Measurements from ENCODE around the gene ZNF827.

ZNF827 gene

DNA sequence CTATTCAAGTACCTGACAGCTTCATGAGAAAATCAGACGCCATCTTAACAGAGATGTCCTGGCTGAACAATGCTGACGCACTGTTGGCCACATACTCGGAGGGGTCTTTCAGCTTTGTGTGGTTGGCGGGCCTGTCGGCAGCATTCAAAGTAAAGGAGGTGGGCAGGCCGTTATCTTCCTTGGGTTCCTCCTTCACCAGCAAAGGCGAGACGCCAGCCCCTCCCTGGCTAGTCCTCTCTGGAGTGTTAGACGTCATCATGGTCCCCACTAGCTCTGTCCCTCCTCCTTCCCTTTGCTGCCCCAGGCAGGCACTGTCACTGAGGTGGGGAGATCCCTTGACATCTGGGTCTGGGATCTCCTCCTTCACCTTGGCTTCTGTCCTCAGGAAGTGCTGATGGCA is 53.0 kb downstream of the ZNF827 start:
- FAIRE-seq: no peak

- FAIRE-seq: no peak
Measured at GRCh38 chr4:145884775-145885174, 53.8 kb downstream of the ZNF827 start.

DNA sequence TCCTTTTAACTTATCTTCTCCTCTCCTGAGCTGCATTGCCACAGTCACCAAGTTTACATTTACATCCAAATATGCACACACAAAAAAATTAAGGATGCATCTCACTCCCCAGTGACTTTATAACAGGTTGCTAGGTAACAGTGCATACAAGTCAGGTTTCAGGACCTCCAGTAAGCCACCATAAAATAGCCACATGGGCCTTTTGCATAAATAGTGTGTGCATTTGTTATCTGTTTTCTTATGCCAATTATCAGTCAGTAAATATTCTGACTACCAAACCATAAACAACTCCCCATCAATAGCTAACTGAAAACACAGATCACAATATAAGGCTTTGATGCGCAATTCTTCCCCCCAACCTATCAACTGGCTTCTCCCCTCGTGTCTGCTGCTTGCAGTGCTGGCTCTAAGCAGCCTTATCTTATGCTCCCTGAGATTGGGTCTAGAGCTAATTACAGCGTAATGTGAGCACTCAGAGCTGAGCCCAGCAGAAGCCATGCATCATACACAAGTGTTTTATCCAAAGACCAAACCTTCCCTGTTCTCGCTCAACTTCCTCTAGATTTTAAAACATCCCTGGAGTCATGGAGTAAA is 55.4 kb downstream of the ZNF827 start:
- FAIRE-seq: no peak

DNA sequence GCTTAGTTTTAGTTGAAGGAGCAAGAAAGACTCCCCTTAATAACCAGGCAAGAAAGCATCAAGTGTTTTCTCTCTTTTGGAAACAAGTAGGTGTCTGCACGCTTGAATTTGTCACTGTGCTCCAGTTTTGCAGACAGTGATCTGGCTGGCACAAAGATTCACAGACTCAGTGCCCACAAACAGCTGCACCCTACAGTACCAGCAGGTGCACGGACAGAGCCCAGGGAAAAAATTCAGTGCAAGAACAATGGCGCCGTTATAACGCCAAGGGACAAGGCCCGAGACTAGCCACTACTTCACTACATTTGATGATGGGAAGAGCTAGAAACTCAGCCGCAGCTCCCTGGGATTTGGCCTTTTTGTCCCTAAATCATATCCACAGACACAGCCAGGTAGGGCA is 56.0 kb downstream of the ZNF827 start:
- no peak for FAIRE-seq

GRCh38 chr4:145881989-145882388 is 56.6 kb downstream of the ZNF827 start:
- FAIRE-seq: no peak

DNA sequence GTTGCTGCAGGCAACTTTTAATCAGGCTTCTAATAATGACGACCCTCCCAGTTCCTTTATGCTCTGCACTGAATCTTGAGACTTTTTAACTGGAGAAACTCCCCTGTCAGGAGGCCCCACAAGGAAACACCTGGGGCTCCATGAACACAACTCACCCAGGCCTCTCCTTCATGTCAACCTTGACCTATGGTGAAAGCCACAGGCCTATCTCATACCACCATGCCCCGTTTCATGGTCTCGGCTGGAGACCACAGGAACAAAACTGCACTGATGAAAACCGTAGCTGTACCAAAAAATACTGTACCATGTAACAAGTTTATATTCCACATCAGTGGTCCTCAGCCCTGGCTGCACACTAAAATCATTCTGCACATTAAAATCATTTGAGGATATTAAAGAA is 57.0 kb downstream of the ZNF827 start:
- no peak for FAIRE-seq

GRCh38 chr4:145880355-145880960 is 58.2 kb downstream of the ZNF827 start:
- no peak for FAIRE-seq

DNA sequence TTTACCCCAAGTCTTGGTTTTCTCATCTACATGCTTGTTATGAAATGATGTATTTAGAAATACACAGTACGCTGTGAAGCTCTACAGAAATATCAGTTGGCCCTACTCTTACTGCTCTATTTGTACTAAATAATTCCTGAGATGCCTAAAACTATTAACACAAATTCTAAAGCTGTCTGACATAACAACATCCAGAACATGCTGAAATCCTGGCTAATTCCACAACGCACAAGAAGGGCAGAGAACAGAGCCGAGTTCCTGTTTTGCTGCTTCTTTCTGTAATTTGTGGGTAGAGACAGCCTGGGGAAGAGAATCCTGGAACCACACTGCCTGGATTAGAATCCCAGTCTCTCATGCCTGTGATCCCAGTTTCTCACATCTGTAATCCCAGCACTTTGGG is 59.0 kb downstream of the ZNF827 start:
- FAIRE-seq: no peak

DNA sequence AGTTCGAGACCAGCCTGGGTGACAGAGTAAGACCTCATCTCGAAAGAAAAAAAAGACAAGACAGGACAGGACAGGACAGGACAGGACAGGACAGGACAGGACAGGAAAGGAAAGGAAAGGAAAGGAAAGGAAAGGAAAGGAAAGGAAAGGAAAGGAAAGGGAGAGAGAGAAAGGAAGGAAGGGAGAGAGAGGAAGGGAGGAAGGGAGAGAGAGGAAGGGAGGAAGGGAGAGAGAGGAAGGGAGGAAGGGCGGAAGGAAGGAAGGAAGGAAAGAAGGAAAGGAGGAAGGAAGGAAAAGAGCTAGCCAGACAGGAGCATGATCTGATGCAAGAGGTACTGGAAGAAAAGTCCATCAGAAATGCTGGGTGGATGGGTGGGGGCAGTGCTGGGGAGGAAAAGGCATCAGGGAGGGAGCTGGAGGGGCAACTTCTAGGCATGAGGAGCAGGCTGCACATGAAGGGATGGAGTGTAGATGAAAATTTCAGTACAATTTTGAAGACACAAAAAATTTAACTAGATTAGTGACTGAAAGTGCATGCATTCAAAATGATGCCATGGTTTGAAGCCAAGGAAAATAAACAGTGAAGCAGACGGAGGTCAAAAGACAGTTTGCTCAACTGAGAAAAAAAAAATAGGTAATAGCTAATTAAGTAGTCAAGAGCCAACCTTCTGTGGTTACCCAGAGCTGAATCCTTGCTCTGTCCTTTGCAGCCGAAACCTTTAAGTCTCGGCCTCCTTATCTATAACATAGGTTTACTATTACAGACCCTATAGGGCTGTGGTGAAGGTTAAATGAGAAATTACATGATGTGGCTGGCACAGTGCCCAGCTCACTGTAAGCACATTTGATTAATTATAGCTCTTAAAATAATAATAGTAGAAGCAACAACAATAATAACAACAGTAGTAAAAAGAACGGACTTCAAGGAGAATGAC is 59.9 kb downstream of the ZNF827 start:
- no peak for FAIRE-seq

- no peak for FAIRE-seq
Measured at GRCh38 chr4:145876531-145877180, 62.0 kb downstream of the ZNF827 start.

DNA sequence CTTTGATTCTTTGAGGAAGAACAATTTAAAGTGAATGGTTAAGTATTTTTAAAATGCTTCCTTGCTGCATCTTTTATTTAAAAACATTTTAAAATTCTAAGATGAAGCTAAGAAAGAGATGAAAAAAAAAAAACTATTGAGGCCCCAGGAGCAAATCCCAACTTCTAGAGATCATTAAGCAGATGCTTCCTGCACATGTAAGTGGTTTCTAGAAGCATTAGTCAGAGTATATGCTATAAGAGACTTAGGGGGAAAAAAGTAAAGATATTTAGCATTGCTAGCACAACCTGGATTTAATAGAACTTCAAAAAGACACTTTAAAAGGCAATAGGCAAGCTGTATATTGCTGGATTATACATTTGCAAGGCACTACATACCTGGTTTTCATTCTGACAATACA is 64.7 kb downstream of the ZNF827 start:
- FAIRE-seq: no peak

DNA sequence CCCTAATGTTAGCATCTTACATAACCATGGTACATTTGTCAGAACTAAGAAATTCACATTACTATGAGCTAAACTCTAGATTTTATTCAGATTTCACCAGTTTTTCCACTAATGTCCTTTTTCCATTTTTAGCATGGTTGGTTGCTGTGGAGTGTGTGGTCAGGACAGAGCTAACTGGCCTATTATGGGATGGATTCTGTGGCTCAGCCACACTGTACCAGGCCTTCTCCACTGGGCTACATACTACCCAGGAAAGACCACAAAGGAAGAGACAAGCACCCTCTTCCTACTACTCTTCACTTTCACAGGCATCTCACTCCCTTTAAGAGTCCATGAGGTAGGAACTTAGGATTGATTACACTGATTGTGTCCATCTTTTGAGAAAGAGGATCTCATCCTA is 67.4 kb downstream of the ZNF827 start:
- FAIRE-seq: no peak

DNA sequence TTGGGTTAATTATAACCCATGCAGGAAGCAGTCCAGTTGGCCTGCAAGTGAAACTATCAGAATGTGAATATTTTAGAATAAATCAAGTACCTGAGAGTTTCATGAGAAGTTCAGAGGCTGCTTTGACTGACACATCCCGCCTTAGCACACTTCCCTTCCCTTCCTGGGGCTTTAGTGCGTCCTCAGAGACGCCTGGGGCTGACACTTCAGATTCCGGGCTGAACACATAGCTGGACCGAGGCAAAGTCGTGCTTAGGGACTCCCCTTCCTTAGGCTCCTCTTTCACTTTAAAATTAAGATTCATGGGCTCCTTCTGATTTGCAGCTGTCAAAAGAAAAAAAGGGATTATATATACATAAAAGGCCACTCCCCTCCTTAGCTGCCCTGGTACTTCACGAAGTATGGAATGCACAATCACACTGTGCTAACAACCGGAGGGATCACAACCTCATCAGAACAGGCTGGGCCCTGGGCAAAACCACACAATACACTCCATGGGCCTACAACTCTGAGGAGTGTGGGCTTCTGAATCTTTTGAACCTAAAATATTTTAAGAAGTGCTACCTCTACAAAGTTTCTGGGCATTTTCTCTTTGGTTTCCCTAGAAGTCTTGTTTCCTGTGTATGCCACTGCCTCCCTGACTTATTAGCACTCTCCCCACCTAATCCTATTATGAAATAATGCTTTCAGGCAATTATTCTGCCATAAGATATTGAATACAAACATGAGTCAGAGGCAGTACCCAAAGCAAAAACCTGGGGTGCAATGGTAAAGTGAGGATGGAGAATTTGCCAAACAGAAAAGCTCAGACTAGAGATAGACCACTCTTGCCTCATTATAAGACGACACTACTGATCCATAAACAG is 68.2 kb downstream of the ZNF827 start:
- no peak for FAIRE-seq

DNA sequence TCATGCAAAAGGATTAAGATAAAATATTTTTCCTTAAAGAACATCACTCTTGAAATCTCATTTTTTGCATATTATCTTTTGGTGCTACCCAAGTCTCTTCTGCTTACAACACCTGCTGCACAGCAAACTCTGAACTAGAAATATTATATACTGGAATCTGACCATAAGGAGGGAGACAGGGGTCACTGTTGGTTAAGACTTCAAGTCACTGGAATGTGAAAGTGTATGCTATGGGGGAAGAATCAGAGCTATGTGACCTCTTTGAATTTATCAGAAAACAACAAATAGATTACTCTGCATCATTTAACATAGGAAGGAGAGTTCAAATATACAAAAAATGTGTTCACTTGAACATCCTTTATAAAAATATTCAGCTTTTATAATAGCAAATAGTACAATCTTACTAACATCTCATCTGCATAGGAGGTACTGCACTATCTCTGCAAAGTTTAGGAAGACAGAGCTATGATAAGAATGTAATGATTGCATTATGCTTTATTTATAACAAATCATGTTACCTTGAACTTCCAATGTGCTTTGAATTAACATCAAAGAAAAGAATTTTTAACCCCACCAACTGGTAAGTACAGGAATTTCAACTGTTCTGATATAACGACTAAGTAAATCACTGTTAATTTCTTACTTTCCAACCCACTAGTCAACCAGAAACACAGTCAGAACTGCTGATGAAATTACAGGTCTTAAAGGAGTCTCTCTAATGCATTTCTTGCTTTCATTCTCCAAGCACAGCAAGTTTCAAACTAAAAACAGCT is 69.8 kb downstream of the ZNF827 start:
- FAIRE-seq: no peak

- FAIRE-seq: no peak
Measured at GRCh38 chr4:145867406-145867805, 71.2 kb downstream of the ZNF827 start.

DNA sequence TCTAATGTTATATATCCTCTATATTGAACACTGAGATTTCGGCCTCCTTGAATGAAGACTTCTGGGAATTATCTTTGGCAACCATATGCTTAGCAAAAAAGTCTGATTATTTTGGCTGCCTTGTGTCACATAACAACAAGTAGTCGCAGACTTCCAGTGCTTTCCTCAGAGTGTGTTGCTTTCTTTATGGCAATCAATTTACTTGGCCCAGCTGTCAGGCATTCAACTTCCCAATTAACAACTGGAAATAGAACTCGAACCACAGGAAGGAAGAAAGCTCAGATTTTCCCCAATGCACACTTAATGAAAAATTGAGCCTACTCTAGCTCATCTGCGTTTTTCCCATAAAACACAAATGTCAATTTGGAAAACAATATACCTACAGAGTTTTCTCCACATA is 71.6 kb downstream of the ZNF827 start:
- FAIRE-seq: no peak

GRCh38 chr4:145865274-145865941 is 73.2 kb downstream of the ZNF827 start:
- FAIRE-seq: no peak

DNA sequence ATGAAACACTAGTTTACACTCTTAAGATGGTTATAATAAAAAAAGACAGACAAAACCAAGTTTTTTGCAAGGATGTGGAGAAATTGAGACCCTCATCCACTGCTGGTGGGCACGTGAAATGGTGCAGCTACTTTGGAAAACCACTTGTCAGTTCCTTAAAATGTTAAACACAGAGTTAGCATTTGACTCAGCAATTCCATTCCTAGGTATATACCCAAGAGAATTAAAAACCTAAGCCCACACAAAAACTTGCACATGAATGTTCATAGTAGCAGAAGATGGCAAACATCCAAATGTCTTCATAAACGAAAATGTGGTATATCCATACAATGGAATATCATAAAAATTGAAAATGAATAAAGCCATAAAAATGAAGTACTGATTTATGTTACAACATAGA is 75.4 kb downstream of the ZNF827 start:
- no peak for FAIRE-seq

DNA sequence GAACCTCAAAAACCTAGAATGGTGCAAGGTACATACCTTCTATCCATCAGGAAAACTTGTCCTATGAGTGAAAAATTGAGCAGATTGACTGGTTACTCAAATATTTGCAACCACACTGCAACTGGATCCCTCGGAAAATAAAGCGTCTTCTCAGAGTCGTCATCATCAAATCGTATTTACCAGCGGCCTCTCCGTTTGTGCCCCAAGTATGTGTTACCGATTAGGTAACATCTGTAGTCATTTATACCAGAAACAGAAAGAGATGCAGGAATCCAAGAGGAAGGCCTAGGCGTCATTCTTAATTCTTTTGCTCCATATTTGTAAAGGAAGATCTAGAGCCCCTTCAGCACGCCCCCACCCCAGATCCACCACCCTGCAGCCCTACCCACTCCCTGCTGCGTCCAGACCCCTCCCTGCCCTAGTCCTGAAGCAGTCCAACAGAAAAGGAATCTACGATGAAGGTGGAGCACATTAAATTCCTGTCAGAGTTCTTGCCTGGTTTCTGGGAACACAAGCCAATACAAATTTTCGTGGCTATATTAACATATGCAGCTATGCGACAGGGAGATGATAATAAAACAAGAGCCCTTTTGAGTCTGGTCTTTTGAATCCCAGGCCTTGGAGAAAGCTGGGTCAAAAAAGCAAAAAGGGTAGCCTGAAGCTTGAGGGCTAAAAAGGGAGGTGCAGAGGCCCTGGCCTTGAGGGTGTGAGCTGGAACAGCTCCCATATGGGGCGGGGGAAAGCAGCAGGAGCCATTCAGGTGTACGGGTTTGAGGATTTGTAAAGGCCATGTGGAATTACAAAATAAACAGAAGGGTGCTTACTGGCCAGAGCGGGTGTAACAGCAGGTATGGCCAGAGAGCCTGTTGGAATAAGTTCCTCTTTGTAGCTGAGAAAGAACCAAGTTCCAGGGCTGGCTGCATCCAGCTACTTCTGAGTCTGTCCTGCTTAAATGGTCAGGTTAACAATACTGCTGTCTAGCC is 77.0 kb downstream of the ZNF827 start:
- no peak for FAIRE-seq

- no peak for FAIRE-seq
Measured at GRCh38 chr4:145860897-145861296, 77.7 kb downstream of the ZNF827 start.

Measured in colon (tissue), 2 donors.